HG03196 (cell line): ENCODE data around the gene SRGAP2C.
"Not testable (repeated sequence)": the region's sequence is repeated elsewhere in the genome, so short reads cannot be mapped to it uniquely, and the experiment has no call there.

Source experiments
- ATAC-seq: cut with Tn5 transposase; IDR thresholded peaks from one replicate; pipeline ENCODE4 v1.9.1; 2021; ENCODE audit not compliant: unreplicated experiment

Gene SRGAP2C

GRCh38 chr1:121185140-121185708 is 449 bp downstream of the SRGAP2C start:
- ATAC-seq: not testable (repeated sequence)

DNA sequence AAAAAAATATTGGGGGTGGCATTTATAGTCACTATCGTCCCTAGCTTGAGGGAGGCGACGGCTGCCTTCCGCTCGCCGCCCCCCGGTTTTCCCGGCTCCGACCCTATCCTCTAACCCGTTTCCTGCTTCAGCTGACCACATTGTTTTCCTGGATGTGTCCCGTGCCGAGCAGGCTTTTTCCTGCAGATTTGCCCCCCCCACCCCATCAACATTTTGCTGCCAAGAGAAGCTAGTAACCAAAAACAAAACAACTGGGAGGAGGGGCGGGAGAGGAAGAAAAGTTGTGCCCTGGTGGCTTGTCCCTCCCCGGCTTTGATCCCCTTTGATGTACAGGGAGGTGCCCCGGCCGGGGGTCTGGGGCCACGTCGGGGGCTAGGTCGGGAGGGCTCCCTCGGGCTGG is 1.4 kb downstream of the SRGAP2C start:
- not testable (repeated sequence) for ATAC-seq

- ATAC-seq: not testable (repeated sequence)
Observed at GRCh38 chr1:121187914-121188313, 3.1 kb downstream of the SRGAP2C start.

DNA sequence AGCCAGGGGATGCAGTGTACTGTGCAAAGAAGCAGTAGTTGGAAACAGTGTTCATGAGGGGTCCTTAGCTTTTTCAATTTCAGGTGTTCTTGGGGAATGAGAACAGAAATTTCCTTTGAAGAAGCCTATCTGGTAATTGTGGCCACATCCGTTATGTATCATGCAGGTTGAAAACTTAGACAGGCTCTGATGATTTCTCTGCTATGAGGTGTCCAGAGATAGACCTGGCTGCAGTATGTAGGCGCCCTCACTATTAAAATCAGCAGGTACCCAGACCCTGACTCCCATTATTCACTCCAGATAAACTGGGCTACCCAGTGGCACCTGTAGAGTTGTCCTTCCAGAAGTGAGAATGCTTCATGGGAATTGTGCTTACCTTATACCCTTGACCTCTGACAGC is 7.7 kb downstream of the SRGAP2C start:
- not testable (repeated sequence) for ATAC-seq

DNA sequence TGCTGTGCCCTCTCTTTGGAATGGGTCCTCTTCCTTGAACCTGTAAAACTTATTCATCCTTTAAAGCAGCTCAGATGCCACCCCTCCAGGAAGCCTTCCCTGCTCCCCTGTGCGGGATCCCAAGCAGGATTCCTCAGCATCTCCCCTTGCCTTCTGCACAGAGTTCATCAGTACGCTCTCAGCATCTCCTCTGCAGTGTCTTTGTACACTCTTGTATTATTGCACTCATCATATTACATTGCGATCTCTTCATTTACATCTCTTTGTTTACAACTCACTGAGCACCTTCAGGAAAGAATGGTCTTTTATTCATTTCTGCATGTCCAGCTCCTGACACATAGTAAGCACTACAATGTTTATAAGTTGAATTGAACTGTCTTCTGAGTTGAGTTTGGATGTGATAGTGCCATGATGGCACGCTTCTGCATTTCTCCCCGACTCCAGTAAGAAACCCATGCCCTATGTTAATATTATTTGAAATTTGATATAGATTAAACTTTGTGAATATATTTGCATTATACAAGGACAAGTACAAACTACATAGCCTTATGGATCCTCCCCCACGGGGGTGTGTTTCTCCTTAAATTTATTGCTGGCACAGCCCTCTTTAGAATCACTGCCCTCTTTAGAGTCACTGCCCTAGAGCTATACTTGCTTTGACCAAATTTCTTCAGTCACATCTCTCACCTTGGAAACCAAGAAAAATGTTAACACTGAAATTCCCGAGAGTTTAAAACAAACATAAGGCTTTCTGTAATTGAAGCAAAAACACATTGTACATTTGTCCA is 12.5 kb downstream of the SRGAP2C start:
- ATAC-seq: not testable (repeated sequence)

DNA sequence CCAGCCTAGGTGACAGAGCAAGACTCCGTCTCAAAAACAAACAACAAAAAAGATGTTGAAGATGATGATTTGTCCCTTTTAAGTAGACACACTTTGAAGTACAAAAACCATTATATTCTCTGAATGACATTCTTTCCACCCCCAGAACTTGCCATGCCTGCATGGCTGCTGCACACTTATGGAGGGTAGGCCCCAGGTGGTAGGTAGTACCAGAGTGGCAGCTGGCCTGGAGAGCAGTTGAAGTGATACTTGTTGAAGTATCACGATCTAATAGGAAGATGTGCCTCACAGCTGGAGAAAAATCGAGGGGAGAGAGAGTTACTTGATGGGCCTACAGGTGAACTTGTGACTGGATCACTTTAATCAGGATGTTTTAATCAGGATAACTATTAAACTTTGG is 15.0 kb downstream of the SRGAP2C start:
- not testable (repeated sequence) for ATAC-seq

DNA sequence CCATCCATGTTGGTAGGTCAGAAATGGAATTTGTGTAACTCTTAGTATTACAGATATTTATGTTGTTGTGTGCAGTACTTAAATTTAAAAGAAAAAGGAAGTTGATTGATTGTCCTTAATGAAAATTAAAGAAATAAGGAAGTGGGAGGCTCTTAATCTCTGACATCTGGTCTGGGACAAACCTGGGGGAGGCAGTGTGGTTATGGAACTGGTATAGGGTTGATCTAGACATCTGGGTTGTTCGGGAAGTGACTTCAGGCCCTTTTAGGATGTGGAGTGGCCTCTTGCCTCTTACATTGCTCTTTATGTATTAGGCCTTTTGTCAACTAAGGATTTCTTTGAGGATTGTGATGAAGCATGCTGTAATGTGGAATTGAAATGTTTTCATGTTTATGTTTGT is 15.5 kb downstream of the SRGAP2C start:
- not testable (repeated sequence) for ATAC-seq

DNA sequence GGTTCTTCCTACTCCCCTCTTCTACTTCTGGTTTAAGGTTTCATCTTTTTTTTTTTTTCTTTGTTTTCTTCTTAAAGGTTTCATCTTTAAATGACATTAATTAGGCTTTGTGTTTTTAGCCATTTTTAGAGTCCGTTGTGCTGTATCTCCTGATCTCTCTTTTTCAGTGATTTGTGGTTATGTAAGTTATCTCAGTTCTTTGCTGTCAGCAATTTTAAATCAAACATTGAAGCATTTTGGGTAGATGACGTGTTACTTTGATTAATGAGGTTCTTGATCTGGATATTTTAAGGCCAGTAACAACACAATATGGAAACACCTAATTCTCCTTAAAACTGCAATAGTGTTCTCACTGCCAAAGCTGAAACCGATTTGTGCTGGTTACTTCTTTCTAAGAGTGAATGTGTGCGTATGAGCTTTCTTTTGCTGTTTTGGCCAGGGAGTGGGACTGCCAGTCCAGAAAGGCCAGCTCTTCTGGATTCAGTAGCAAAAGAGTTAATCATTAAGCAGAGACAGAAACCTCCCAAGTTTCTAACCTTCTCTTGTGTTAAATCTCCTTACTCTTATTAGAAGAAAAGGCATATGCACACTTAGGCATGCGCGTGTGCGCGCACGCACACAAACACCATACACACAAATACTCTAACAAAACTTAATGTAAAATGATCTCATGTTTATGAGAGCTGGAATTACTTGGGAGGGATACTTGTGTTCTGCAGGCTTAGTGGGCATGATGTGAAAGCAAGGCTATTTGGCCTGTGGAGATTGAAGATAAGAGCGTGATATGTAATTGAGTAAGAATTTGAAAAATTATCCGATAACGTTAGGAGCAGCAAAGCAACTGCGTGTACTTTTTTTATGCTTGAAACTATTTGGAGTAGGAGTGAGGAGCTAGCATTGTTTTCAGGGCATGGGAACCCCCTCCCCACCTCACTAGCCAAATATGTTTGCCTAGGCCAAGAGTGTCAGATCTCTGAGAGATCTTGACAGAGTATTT is 16.5 kb downstream of the SRGAP2C start:
- not testable (repeated sequence) for ATAC-seq

DNA sequence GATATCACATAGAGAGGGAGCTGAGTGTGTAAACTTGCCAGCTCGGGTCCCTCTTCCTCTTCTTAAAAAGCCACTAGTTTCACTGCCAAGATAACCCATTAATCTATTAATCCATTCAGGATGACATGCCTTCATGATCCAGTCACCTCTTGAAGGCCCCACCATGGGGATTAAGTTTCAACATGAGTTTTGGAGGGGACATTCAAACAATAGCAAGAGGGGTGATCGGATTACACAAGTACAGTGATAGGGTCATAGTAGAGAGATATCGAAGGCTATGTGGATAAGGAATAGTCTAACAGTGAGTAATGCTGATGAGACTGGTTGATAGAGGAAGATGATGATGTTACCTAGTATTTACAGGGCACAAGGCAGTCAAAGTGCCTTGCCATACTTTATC is 18.2 kb downstream of the SRGAP2C start:
- not testable (repeated sequence) for ATAC-seq

- not testable (repeated sequence) for ATAC-seq
Observed at GRCh38 chr1:121205786-121206711, 21.3 kb downstream of the SRGAP2C start.

DNA sequence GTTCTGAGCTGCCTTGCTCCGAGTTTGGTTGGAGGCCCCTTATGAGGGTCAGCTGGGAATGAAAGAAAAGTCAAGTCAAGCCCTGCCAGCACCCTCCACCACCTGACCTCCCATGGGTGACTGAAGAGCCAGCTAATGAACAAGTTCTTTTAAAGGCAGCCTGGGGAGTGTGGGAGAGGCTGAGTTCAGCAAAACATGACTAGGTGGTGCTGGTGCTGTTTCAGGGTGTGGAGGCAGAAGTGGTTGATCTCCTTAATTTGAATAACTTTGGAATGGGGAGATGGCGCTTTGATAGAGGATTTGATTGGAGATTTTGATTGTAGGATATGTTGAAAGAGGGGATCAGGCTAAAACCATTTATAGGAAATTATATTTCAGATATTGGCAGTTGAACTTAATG is 22.6 kb downstream of the SRGAP2C start:
- not testable (repeated sequence) for ATAC-seq

- not testable (repeated sequence) for ATAC-seq
Observed at GRCh38 chr1:121208375-121208774, 23.6 kb downstream of the SRGAP2C start.

DNA sequence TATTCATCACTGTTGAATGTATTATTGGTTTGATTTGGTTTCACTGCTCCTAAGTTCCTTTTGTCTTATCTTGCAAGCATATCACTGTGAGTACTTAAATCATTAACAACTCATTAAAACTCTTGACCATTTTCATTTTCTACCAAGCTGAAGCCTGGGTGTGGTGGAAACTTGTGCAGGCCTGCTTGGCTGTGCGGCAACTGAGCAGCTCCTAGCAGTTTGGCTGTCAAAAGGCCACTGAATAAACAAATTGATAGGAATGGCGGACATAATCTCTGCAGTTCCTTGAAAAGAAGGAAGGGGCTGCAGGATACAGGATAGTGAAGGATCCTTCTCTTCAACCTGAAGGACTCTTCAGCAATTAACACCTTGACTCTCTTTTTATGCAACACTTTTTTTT is 26.0 kb downstream of the SRGAP2C start:
- ATAC-seq: not testable (repeated sequence)

- ATAC-seq: not testable (repeated sequence)
Observed at GRCh38 chr1:121213491-121213890, 28.7 kb downstream of the SRGAP2C start.

DNA sequence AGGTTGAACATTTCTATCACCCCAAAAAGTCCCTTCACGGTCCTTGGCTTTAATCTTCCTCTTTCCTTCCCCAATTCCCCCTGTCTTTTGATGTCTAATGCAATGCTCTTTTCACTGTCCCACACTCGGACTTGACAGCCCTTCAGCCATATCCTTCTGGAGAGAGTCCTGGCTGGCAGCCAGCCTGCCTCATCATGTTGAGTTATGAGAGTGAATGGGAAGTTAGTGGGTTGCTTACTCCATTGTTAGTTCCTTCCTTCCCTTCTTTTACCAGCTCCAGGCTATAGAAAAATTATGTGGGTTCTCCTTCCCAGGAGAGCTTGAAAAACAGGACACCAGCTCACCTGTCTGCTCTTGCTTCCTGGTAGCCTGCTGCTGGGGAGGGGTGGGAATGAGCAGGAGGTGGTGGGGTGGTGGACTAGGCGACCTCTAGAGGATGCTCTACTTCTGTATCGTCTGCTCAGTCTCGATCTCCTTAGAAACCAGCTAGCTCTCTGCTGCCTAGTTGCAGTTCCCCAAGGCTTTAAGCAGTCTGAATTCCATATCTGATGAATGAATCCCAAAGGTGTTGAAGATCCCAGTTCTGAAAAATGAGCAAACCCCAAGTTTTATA is 29.9 kb downstream of the SRGAP2C start:
- not testable (repeated sequence) for ATAC-seq

DNA sequence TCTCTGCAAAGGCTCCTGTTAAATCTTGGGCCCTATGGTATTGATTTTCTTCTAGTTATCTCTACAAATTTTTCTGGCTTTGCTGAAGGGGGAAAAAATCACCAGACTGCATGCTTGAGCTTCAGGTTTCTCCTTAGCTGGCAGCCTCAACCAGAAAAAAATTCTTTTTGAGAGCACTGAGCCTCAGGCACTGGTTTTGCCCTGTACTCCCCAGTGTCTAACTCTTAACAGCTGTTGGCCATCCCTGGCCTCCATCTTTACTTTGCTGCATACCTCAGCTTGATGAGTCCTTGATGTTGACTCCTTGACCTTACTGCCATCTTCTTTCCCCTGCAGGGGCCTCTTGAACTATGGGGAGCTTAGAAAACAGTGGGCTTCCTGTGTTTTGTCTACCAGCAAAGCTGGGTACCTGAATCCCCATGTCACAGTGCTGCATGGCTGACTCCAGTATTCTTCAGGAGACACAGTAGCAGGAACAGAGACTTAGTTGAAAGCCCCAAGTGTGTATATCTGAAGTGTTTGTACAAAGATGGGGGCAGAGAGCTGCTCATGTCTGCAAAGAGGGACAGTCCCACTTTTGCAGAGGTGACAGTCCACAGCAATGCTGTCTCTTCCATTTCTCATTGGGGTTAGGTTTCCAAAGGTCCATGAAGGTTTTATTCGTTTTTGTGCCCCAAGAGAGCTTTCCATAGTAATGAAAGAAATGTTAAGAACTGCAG is 31.1 kb downstream of the SRGAP2C start:
- not testable (repeated sequence) for ATAC-seq

- ATAC-seq: not testable (repeated sequence)
Observed at GRCh38 chr1:121216676-121217075, 31.9 kb downstream of the SRGAP2C start.

DNA sequence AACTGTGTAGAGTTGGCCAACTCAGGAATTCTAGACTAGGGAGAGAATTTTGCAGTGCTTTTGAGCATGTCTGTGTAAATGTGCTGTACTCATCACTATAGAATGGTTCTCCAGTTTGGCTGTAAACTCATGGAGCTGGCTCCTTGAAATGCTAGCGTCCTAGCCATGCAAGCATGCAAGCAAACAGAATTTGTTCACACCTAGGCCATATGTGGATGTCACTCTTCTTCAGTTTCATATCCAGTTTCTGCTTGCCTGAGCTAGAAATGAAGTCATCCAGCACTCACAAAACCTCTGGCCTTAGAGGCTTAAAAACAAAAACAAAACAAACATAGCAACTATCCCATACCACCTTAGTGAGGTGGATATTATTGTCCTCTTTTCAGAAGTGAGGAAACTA is 37.0 kb downstream of the SRGAP2C start:
- peak; percentile 35 for ATAC-seq

GRCh38 chr1:121224714-121225113 is 39.9 kb downstream of the SRGAP2C start:
- peak; percentile 99 for ATAC-seq
